ENCODE data around the gene SREBF2. TPM values are rescaled to one million over a fixed set of nuclear protein-coding genes. Genes with fewer than 3 reads are reported as not detected.
A peak's percentile ranks its signal among the peaks of the same experiment; 100 is the strongest.

SREBF2 gene
- total and polyA plus RNA-seq, 2 of the 13 experiments (the other 11 are each of a cell fraction or from before 2014, with no cell fraction given): 53.8 to 72.6 TPM

DNA sequence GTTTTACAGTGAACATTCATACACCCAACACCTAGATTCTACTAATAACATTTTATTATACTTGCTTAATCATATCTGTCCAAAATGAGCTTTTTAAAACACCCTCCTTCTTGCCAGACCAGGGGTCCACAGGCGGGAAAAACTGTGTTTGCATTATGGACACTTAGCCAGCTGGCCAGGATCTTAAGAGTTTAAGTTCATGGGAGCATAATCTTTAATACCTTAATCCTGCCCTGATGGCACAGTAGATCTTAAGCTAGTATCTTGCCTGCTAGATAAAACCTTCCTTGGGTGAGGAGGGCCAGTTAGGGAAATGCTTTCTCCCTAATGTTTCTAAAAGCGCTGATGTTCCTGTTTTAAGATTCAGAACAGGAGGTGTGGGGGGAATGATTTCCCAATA is 45.6 kb upstream of the SREBF2 start:
- Histone ChIP-seq H2AFZ (ENCODE audit: low read length) (no peak overlapping the region), H3K9ac (ENCODE audit: insufficient read depth, low read depth, low read length) (no peak overlapping the region), H3K9me3 (ENCODE audit: low read length) (no peaks in the 10 kb centered on the region), H3K36me3 (replicated peaks in 1 of 2; ENCODE audit: control insufficient read depth in 1 of 2, insufficient read depth in 2 of 2, low read length in 2 of 2) (no peaks in the 10 kb centered on the region), H3K79me2 (ENCODE audit: insufficient read depth, low read length) (no peaks in the 10 kb centered on the region), H3K4me3 (replicated peaks in 1 of 3; ENCODE audit: insufficient read depth in 1 of 3, low read depth in 2 of 3, low read length in 3 of 3) (no peak overlapping the region), H4K20me1 (ENCODE audit: insufficient read depth, low read length) (no peaks in the 10 kb centered on the region), H3K27ac (ENCODE audit: extremely low read length, insufficient read depth, low read length) (no peak overlapping the region), H3K4me2 (ENCODE audit: low read depth, low read length) (no peak overlapping the region), H3K27me3 (ENCODE audit: control insufficient read depth in 1 of 2, insufficient read depth in 2 of 2, low read length in 2 of 2) (peaks cover 0 to 4% of the 10 kb centered on the region in 2 experiments; a peak in 1 of 5 replicates), H3K4me1 (ENCODE audit: insufficient read depth, low read length) (peaks cover 4% of the 10 kb centered on the region; the same call in 1 of the 2 replicates)
- intact Hi-C loops (cut with micrococcal nuclease; ENCODE audit: unreplicated experiment) (no loop called here), in situ Hi-C loops (cut with HindIII; ENCODE audit: extremely low pct_ligation_motif_present, low pct_unique_long_range_greater_than_20kb) (no loop called here)
- POLR2A ChIA-PET: interaction anchor here (1.8 kb wide), 1 partner anchor 14 kb away, joined by 7 read pairs; the partner anchor contains the start of gene CCDC134
- CTCF ChIA-PET (ENCODE audit: low intra/inter-chr PET ratio, low total read pairs): no interaction called here
- DNase-seq (ENCODE audit: low spot score): no peak
- ATAC-seq: no peak
- FAIRE-seq: no peak
- 70% methylated on average over 2 of the region's 2 CpGs for WGBS (ENCODE audit: low lambda C conversion rate)
- BruUV-seq (replicated peaks): no TSS peak
- no peak for TF ChIP-seq HCFC1 (IDR thresholded peaks at IDR 0.05; ENCODE audit: low read depth, low read length)
- no peak for TF ChIP-seq ZNF879 (CRISPR knock-in tag; IDR thresholded peaks at IDR 0.05)

DNA sequence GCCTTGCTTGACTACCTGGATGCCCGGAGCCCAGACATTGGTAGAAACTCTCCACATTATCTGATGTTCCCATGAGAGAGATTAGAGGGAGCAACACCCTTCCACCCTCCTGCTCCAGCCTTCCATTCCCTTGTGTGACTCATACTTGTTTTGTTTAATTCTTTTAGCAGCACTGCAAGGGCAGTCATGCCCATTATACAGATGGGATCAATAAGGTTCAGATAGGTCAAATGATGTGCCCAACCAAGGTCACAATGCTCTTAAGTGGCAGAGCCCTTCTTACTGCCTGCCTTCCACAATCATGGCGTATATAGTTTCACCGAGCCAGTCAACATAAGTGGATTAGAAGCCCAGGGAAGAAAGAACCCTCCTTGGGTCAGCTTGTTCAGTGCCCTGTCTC is 39.0 kb upstream of the SREBF2 start:
- Histone ChIP-seq H3K36me3 (replicated peaks in 1 of 2; ENCODE audit: control insufficient read depth in 1 of 2, insufficient read depth in 2 of 2, low read length in 2 of 2) (no peaks in the 10 kb centered on the region), H3K4me3 (replicated peaks in 1 of 3; ENCODE audit: insufficient read depth in 1 of 3, low read depth in 2 of 3, low read length in 3 of 3) (no peak overlapping the region), H3K4me2 (ENCODE audit: low read depth, low read length) (no peak overlapping the region), H4K20me1 (ENCODE audit: insufficient read depth, low read length) (no peaks in the 10 kb centered on the region), H3K27ac (ENCODE audit: extremely low read length, insufficient read depth, low read length) (no peak overlapping the region), H2AFZ (ENCODE audit: low read length) (no peak overlapping the region), H3K27me3 (ENCODE audit: control insufficient read depth in 1 of 2, insufficient read depth in 2 of 2, low read length in 2 of 2) (no peaks in the 10 kb centered on the region), H3K79me2 (ENCODE audit: insufficient read depth, low read length) (no peaks in the 10 kb centered on the region), H3K4me1 (ENCODE audit: insufficient read depth, low read length) (peaks cover 8% of the 10 kb centered on the region; the same call in 1 of the 2 replicates), H3K9me3 (ENCODE audit: low read length) (no peaks in the 10 kb centered on the region), H3K9ac (ENCODE audit: insufficient read depth, low read depth, low read length) (no peak overlapping the region)
- FAIRE-seq (no peak), ATAC-seq (no peak), DNase-seq (ENCODE audit: low spot score) (no peak)
- in situ Hi-C loops (cut with HindIII; ENCODE audit: extremely low pct_ligation_motif_present, low pct_unique_long_range_greater_than_20kb) (no loop called here), intact Hi-C loops (cut with micrococcal nuclease; ENCODE audit: unreplicated experiment) (no loop called here)
- WGBS (ENCODE audit: low lambda C conversion rate): 91% methylated on average over 3 of the region's 3 CpGs
- TF ChIP-seq KDM4B (CRISPR knock-in tag; IDR thresholded peaks at IDR 0.05) (no peak), ZNF629 (CRISPR knock-in tag; conservative IDR thresholded peaks at IDR 0.05) (peak; percentile 82)
- POLR2A ChIA-PET: no interaction called here
- BruUV-seq (replicated peaks): no TSS peak
- CTCF ChIA-PET (ENCODE audit: low intra/inter-chr PET ratio, low total read pairs): no interaction called here

All from HepG2 (cell line).